B cell (primary cell): ENCODE data around the gene RAPGEF5. TPM values are rescaled to one million over a fixed set of nuclear protein-coding genes. Genes with fewer than 3 reads are reported as not detected.

ENCODE experiments used
- ATAC-seq: fragments of 200-7000 bp; cut with Tn5 transposase; one replicate; pipeline ENCODE4 v1.10.0; 2021; ENCODE audit warnings: low read depth, mild to moderate bottlenecking, moderate number of reproducible peaks, moderate library complexity
- CTCF ChIA-PET: fragments of 350-600 bp; sonication (Branson Sonifier 250); formaldehyde crosslinking; loops from one replicate; lab custom pipeline; 2021; ENCODE audit warnings: antibody characterized with exemption, inconsistent platforms; lab: Charles Lee
- POLR2A ChIA-PET: fragments of 350-600 bp; sonication (Branson Sonifier 250); formaldehyde crosslinking; loops from one replicate; lab custom pipeline; 2021; ENCODE audit warnings: antibody characterized with exemption; lab: Charles Lee
- DNase-seq: peaks from one replicate; pipeline ENCODE4 v3.0.0; 2013
- H2AFZ ChIP-seq: 2 replicates; pipeline ENCODE4 v1.6.1; 2012; ENCODE audit warnings: mild to moderate bottlenecking, low read depth, low read length; ENCODE audit not compliant: insufficient read depth, poor library complexity, severe bottlenecking
- H3K27ac ChIP-seq, 2 donors: 1 replicate in 1 of 2; 2 replicates in 1 of 2; pipeline ENCODE4 v1.5.1; 2012 to 2013; ENCODE audit warnings: low read length in 2 of 2, mild to moderate bottlenecking in 2 of 2, moderate library complexity in 1 of 2
- H3K27me3 ChIP-seq, 4 experiments: fragments of 200-600 bp in 1 of 4; sonication (generic) in 1 of 4; replicated peaks in 1 of 4; 1 replicate in 2 of 4; 2 replicates in 2 of 4; pipeline versions ENCODE4 v1.6.1 to v1.7.0; 2013 to 2016; ENCODE audit warnings: low read length in 3 of 4, mild to moderate bottlenecking in 2 of 4, mixed read lengths in 1 of 4, moderate library complexity in 1 of 4; ENCODE audit not compliant: insufficient read depth in 4 of 4, control insufficient read depth in 3 of 4; ENCODE audit errors: control extremely low read depth in 1 of 4
- H3K36me3 ChIP-seq, 2 experiments: replicated peaks in 1 of 2; 1 replicate in 1 of 2; 2 replicates in 1 of 2; pipeline versions ENCODE4 v1.6.1 to v1.7.1; 2013; ENCODE audit warnings: low read length in 1 of 2; ENCODE audit not compliant: insufficient read depth in 2 of 2, control insufficient read depth in 1 of 2; ENCODE audit errors: control extremely low read depth in 1 of 2, extremely low read depth in 1 of 2
- H3K4me1 ChIP-seq, 2 donors: fragments of 200-600 bp in 1 of 2; sonication (generic) in 1 of 2; 1 replicate in 1 of 2; 2 replicates in 1 of 2; pipeline versions ENCODE4 v1.5.1 to v1.6.1; 2013 to 2017; ENCODE audit warnings: low read length in 2 of 2; ENCODE audit not compliant: control insufficient read depth in 2 of 2, insufficient read depth in 2 of 2
- H3K4me2 ChIP-seq: replicated peaks from 2 replicates; pipeline ENCODE3; 2012; ENCODE audit warnings: mild to moderate bottlenecking, low read depth, low read length; ENCODE audit not compliant: poor library complexity, severe bottlenecking
- H3K4me3 ChIP-seq, 5 experiments: fragments of 200-600 bp in 1 of 5; sonication (generic) in 1 of 5; 1 replicate in 3 of 5; 2 replicates in 2 of 5; pipeline versions ENCODE4 v1.5.1 to v1.7.0; 2011 to 2016; ENCODE audit warnings: low read length in 4 of 5, mild to moderate bottlenecking in 4 of 5, low read depth in 2 of 5, control low read depth in 1 of 5, moderate library complexity in 1 of 5; ENCODE audit not compliant: insufficient read depth in 1 of 5; ENCODE audit errors: control extremely low read depth in 1 of 5, extremely low read depth in 1 of 5
- H3K79me2 ChIP-seq: fragments of 200-600 bp; sonication (generic); one replicate; pipeline ENCODE4 v1.6.0; 2016; ENCODE audit warnings: low read length; ENCODE audit not compliant: control insufficient read depth, insufficient read depth
- H3K9ac ChIP-seq: fragments of 200-600 bp; sonication (generic); 2 replicates; pipeline ENCODE4 v1.6.1; 2017; ENCODE audit warnings: mild to moderate bottlenecking, low read length, moderate library complexity
- H3K9me3 ChIP-seq, 3 donors: one replicate each; pipeline versions ENCODE4 v1.6.1 to v1.7.1; 2013; ENCODE audit warnings: low read length in 2 of 3; ENCODE audit not compliant: control insufficient read depth in 2 of 3, insufficient read depth in 1 of 3; ENCODE audit errors: control extremely low read depth in 1 of 3
- H4K20me1 ChIP-seq: 2 replicates; pipeline ENCODE4 v1.6.0; 2012; ENCODE audit warnings: mild to moderate bottlenecking, low read length; ENCODE audit not compliant: insufficient read depth, control insufficient read depth, poor library complexity, severe bottlenecking
- H3K27ac Mint-ChIP-seq: one replicate; pipeline ENCODE4 v1.8.0; 2021; ENCODE audit warnings: mixed read lengths
- H3K27me3 Mint-ChIP-seq: one replicate; pipeline ENCODE4 v1.8.0; 2021; ENCODE audit warnings: mixed read lengths
- H3K4me1 Mint-ChIP-seq: one replicate; pipeline ENCODE4 v1.8.0; 2021; ENCODE audit warnings: mixed read lengths
- H3K4me3 Mint-ChIP-seq: one replicate; pipeline ENCODE4 v1.8.0; 2021; ENCODE audit warnings: mixed read lengths
- H3K9me3 Mint-ChIP-seq: one replicate; pipeline ENCODE4 v1.8.0; 2022; ENCODE audit warnings: mixed read lengths; ENCODE audit not compliant: insufficient read depth
- CTCF ChIP-seq: fragments of 200-600 bp; IDR thresholded peaks from one replicate; pipeline ENCODE4 v1.8.0; 2022; ENCODE audit warnings: antibody characterized with exemption, mild to moderate bottlenecking
- EZH2 ChIP-seq: IDR thresholded peaks from 2 replicates; pipeline ENCODE4 v1.6.1; 2012; ENCODE audit warnings: borderline replicate concordance, low read depth, mild to moderate bottlenecking, moderate library complexity, low read length; ENCODE audit not compliant: insufficient read depth, poor library complexity, severe bottlenecking
- WGBS: methylation state at CpG from one replicate; pipeline ENCODE4 v1.1.5; 2013; ENCODE audit warnings: missing lambda C conversion rate; ENCODE audit not compliant: insufficient coverage; 5-methylcytosine and 5-hydroxymethylcytosine counted together
- intact Hi-C: fragments of 100-400 bp; cut with micrococcal nuclease; formaldehyde crosslinking; loops from one replicate; pipeline ENCODE4 v1.10.0; 2022
- polyA plus RNA-seq: library from polyadenylated mRNA; depleted of rRNA; stranded (reverse); fragments of >200 nt; gene quantifications from 2 replicates; pipeline ENCODE4 v1.2.3, GENCODE V29; 2012
- total RNA-seq, 2 donors: library from RNA; stranded (reverse); fragments of 120-200 nt in 1 of 2; gene quantifications; 1 replicate in 1 of 2; 2 replicates in 1 of 2; pipeline versions ENCODE4 v1.2.3 to v1.2.4, GENCODE V29; 2013 to 2022

Gene RAPGEF5
- total and polyA plus RNA-seq, 2 donors (not counting 1 experiment from before 2014, with no cell fraction given) = 1.5 to 37.6 TPM

GRCh38 chr7:22295402-22296264 lies 61.3 kb downstream of the RAPGEF5 start:
- Histone ChIP-seq H3K79me2 (no peaks in the 10 kb centered on the region), H3K36me3 (peaks cover 0 to 6% of the 10 kb centered on the region in 2 experiments), H3K9me3 (no peaks in the 10 kb centered on the region), H3K4me1 (no peaks in the 10 kb centered on the region), H3K27ac (no peak overlapping the region), H4K20me1 (no peaks in the 10 kb centered on the region), H3K9ac (no peak overlapping the region), H3K27me3 (no peaks in the 10 kb centered on the region), H3K4me3 (no peak overlapping the region), H2AFZ (no peak overlapping the region), H3K4me2 (no peak overlapping the region)
- no peak for DNase-seq
- WGBS = 100% methylated on average over 1 of the region's 4 CpGs
- no peaks in the 10 kb centered on the region for H3K4me1 Mint-ChIP-seq
- no peak for TF ChIP-seq CTCF
- no peak for TF ChIP-seq EZH2
- H3K4me3 Mint-ChIP-seq = no peak overlapping the region
- intact Hi-C loops = no loop called here
- H3K27ac Mint-ChIP-seq = no peak overlapping the region
- H3K27me3 Mint-ChIP-seq = no peaks in the 10 kb centered on the region
- CTCF ChIA-PET = interaction anchor here (1.0 to 1.7 kb wide), 2 partner anchors 135 to 186 kb away, joined by 3 to 5 read pairs; no protein-coding TSS in a partner anchor
- POLR2A ChIA-PET = no interaction called here
- H3K9me3 Mint-ChIP-seq = no peaks in the 10 kb centered on the region
- ATAC-seq = no peak

GRCh38 chr7:22292531-22292930 lies 64.4 kb downstream of the RAPGEF5 start:
- ChIA-PET CTCF (interaction anchor here (1.8 kb wide), 1 partner anchor 160 kb away, joined by 3 read pairs; no protein-coding TSS in a partner anchor), POLR2A (no interaction called here)
- H3K4me1 Mint-ChIP-seq = peaks cover 2% of the 10 kb centered on the region
- no peaks in the 10 kb centered on the region for H3K4me1 ChIP-seq
- TF ChIP-seq CTCF (no peak), EZH2 (no peak)
- H4K20me1 ChIP-seq = no peaks in the 10 kb centered on the region
- H3K36me3 ChIP-seq = peaks cover 0 to 3% of the 10 kb centered on the region in 2 experiments
- intact Hi-C loops = no loop called here
- no peak overlapping the region for H2AFZ ChIP-seq
- H3K4me3 ChIP-seq = no peak overlapping the region
- H3K27me3 Mint-ChIP-seq = no peaks in the 10 kb centered on the region
- ATAC-seq (no peak), DNase-seq (no peak)
- H3K4me3 Mint-ChIP-seq = no peak overlapping the region
- H3K4me2 ChIP-seq = no peak overlapping the region
- no peaks in the 10 kb centered on the region for H3K9me3 ChIP-seq
- WGBS = 33% methylated on average over 2 of the region's 3 CpGs
- no peak overlapping the region for H3K9ac ChIP-seq
- no peaks in the 10 kb centered on the region for H3K79me2 ChIP-seq
- no peaks in the 10 kb centered on the region for H3K27me3 ChIP-seq
- no peaks in the 10 kb centered on the region for H3K9me3 Mint-ChIP-seq
- H3K27ac Mint-ChIP-seq = no peak overlapping the region
- H3K27ac ChIP-seq = no peak overlapping the region
